Right lobe of liver (tissue), 6 donors: ENCODE measurements around the gene GALNT12. TPM values are rescaled to one million over a fixed set of nuclear protein-coding genes. Genes with fewer than 3 reads are reported as not detected.

Source experiments
- ATAC-seq, 4 donors: fragments of 200-7000 bp; cut with Tn5 transposase; one replicate each; pipeline ENCODE4 v1.9.1; 2020; ENCODE audit warnings: mild to moderate bottlenecking in 4 of 4, moderate library complexity in 4 of 4
- DNase-seq, 3 donors: peaks; one replicate each; pipeline ENCODE4 v3.0.0-alpha.2; 2020
- H3K27ac ChIP-seq, 3 donors: fragments of 200-600 bp; one replicate each; pipeline ENCODE4 v1.8.0; 2022
- H3K27me3 ChIP-seq, 2 donors: fragments of 200-600 bp; one replicate each; pipeline ENCODE4 v1.8.0; 2022
- H3K36me3 ChIP-seq, 4 donors: fragments of 200-600 bp; sonication (generic) in 1 of 4; one replicate each; pipeline versions ENCODE4 v1.5.1 to v1.8.0; 2017 to 2022; ENCODE audit warnings: control low read depth in 1 of 4
- H3K4me1 ChIP-seq, 4 donors: fragments of 200-600 bp; sonication (generic) in 1 of 4; one replicate each; pipeline versions ENCODE4 v1.5.1 to v1.8.0; 2017 to 2022; ENCODE audit warnings: control low read depth in 1 of 4
- H3K4me3 ChIP-seq, 3 donors: fragments of 200-600 bp; one replicate each; pipeline ENCODE4 v1.8.0; 2022
- H3K9me3 ChIP-seq, 4 donors: fragments of 200-600 bp; sonication (generic) in 1 of 4; one replicate each; pipeline versions ENCODE4 v1.5.1 to v1.8.0; 2017 to 2022; ENCODE audit warnings: control low read depth in 1 of 4
- POLR2A ChIP-seq: fragments of 450-650 bp; IDR thresholded peaks from one replicate; pipeline ENCODE4 v1.6.1; 2017; ENCODE audit warnings: antibody characterized with exemption, mild to moderate bottlenecking
- WGBS: methylation state at CpG from one replicate; pipeline ENCODE4 v1.1.6; 2018; ENCODE audit warnings: low coverage, low lambda C conversion rate; ENCODE audit not compliant: insufficient coverage; ENCODE audit errors: missing lambda C conversion rate; 5-methylcytosine and 5-hydroxymethylcytosine counted together
- intact Hi-C, 2 donors: fragments of 100-400 bp; cut with DNase I; formaldehyde crosslinking; loops; one replicate each; pipeline versions ENCODE4 v1.11.2 to v1.14.1; 2022
- total RNA-seq, 6 experiments: library from RNA; depleted of rRNA in 2 of 6; stranded (reverse); fragments of >200 nt in 2 of 6; fragmentation: NEBNext Ultra II Directional in 3 of 6; extraction: Animal tissue kit (Norgen Biotek cat#: 25700) in 3 of 6; gene quantifications; one replicate each; pipeline versions ENCODE4 v1.1.0 to v1.2.4, GENCODE V29; 2016 to 2023
- TF ChIP-seq, protein P1 (sequence below), 4 donors: fragments of 200-600 bp in 3 of 4; fragments of 450-650 bp in 1 of 4; IDR thresholded peaks; one replicate each; pipeline versions ENCODE4 v1.5.1 to v1.8.0; 2016 to 2022; ENCODE audit warnings: antibody characterized with exemption in 4 of 4, mild to moderate bottlenecking in 2 of 4
- donor health status: DM: no; HTN: yes; CAD: no.
- donor health status: DM: no; HTN: no; CAD: no.
- donor health status: DM: no; HTN: no; CAD: no.
- donor health status: DM: no; HTN: yes; CAD: no.
- donor health status: DM: no; HTN: yes; CAD: no.

The GALNT12 gene
- total RNA-seq, 6 experiments from 2014 or later = 0.06 to 1.1 (median 0.30) TPM; not detected in 1

DNA sequence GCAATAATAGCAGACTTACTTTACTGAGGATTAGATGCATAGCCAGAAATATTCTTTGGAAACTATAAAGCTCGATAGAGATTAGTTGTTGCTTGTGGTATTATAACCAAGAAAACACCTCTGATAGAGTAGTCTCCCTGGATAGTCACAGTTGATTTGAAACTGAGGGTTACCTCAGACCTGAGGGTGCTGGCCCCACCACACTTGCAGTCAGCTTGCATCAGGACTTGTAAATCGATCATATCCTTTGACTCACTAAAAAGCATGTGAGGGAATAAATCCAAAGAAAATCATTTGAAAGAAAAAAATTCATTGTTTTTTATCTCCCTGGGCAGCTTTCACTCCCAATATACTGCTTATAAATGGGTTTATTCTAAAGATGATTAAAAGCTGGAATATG is 39.4 kb downstream of the GALNT12 start:
- ATAC-seq = no peak
- intact Hi-C loops = no loop called here
- H3K9me3 ChIP-seq = no peaks in the 10 kb centered on the region
- H3K4me1 ChIP-seq = no peaks in the 10 kb centered on the region
- TF ChIP-seq POLR2A = no peak
- TF ChIP-seq, protein P1, sequence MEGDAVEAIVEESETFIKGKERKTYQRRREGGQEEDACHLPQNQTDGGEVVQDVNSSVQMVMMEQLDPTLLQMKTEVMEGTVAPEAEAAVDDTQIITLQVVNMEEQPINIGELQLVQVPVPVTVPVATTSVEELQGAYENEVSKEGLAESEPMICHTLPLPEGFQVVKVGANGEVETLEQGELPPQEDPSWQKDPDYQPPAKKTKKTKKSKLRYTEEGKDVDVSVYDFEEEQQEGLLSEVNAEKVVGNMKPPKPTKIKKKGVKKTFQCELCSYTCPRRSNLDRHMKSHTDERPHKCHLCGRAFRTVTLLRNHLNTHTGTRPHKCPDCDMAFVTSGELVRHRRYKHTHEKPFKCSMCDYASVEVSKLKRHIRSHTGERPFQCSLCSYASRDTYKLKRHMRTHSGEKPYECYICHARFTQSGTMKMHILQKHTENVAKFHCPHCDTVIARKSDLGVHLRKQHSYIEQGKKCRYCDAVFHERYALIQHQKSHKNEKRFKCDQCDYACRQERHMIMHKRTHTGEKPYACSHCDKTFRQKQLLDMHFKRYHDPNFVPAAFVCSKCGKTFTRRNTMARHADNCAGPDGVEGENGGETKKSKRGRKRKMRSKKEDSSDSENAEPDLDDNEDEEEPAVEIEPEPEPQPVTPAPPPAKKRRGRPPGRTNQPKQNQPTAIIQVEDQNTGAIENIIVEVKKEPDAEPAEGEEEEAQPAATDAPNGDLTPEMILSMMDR (IDR thresholded peaks at IDR 0.05) = no peak
- no peaks in the 10 kb centered on the region for H3K27me3 ChIP-seq
- no peak overlapping the region for H3K27ac ChIP-seq
- H3K36me3 ChIP-seq = no peaks in the 10 kb centered on the region
- no peak for DNase-seq
- 47% methylated on average over 2 of the region's 2 CpGs for WGBS
- H3K4me3 ChIP-seq = no peak overlapping the region

- peak; percentile 100 for ATAC-seq
- Histone ChIP-seq H3K36me3 (no peaks in the 10 kb centered on the region), H3K4me3 (peak overlapping the region in 2 of 3 donors; percentile 7 to 29), H3K9me3 (no peaks in the 10 kb centered on the region), H3K27me3 (no peaks in the 10 kb centered on the region), H3K27ac (no peak overlapping the region), H3K4me1 (no peaks in the 10 kb centered on the region)
- peak; percentile 85 to 92 (median 92) for DNase-seq
- TF ChIP-seq, protein P1 (IDR thresholded peaks at IDR 0.05) = peak; percentile 87 to 96 (median 95)
- TF ChIP-seq POLR2A = no peak
- 22% methylated on average over 16 of the region's 16 CpGs for WGBS
- intact Hi-C loops = no loop called here
Measured at GRCh38 chr9:98848450-98849149, 41.1 kb downstream of the GALNT12 start.

- Histone ChIP-seq H3K27me3 (no peaks in the 10 kb centered on the region), H3K4me1 (no peaks in the 10 kb centered on the region), H3K36me3 (no peaks in the 10 kb centered on the region), H3K4me3 (no peak overlapping the region), H3K9me3 (no peaks in the 10 kb centered on the region), H3K27ac (no peak overlapping the region)
- TF ChIP-seq POLR2A = no peak
- TF ChIP-seq, protein P1 (IDR thresholded peaks at IDR 0.05) = no peak
- ATAC-seq (no peak), DNase-seq (no peak)
- WGBS = 85% methylated on average over 4 of the region's 4 CpGs
- intact Hi-C loops = no loop called here
Measured at GRCh38 chr9:98849563-98849962, 42.1 kb downstream of the GALNT12 start.

DNA sequence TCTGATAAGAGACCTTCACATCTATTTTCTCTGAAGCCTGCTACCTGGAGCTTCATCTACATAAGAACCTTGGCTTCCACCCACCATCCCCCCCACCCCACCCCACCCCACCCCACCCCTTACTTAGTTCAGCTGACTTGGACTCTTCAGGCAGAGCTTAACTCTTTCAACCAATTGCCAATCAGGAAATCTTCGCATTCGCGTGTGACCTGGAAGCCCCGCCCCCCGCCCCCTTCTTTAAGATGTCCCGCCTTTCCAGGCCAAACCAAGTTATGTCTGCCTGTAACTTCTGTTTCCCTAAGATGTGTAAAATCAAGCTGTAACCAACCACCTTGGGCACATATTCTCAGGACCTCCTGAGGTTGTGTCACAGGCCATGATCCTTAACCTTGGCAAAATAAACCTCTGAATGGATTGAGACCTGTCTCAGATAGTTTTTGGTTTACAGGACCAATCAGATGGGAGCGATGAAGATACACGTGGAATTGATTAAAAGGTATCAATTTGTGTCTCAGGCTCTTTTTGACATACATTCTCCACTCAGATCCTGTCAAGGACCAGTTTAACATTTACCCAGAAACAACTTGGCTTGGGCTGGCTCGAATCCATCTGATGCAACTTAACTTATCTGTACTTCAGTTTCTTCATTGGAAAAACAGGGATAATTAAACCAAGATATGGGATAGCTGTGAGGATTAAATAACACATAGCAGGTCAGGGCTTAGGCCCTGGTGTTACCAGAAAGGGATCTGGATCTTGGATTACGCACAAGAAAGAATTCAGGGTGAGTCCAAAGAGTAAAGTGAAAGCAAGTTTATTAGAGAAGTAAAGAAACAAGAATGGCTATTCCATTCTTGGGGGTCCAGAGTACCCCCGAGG is 43.6 kb downstream of the GALNT12 start:
- intact Hi-C loops = loop anchor here in 1 of 2 donors (10.0 kb wide), 1 partner anchor 144 kb away; no protein-coding TSS in a partner anchor
- Histone ChIP-seq H3K9me3 (no peaks in the 10 kb centered on the region), H3K4me1 (no peaks in the 10 kb centered on the region), H3K27me3 (no peaks in the 10 kb centered on the region), H3K4me3 (no peak overlapping the region), H3K36me3 (no peaks in the 10 kb centered on the region), H3K27ac (no peak overlapping the region)
- ATAC-seq (no peak), DNase-seq (no peak)
- TF ChIP-seq POLR2A = no peak
- 64% methylated on average over 11 of the region's 11 CpGs for WGBS
